Pancreas (tissue), 10 donors: ENCODE data around the gene BCAS1. TPM values are rescaled to one million over a fixed set of nuclear protein-coding genes. Genes with fewer than 3 reads are reported as not detected.

Experiments used
- ATAC-seq, 4 donors: fragments of 200-7000 bp; cut with Tn5 transposase; one replicate each; pipeline versions ENCODE4 v1.8.0 to v1.9.1; 2020; ENCODE audit warnings: mild to moderate bottlenecking in 4 of 4, moderate library complexity in 4 of 4
- DNase-seq, 6 donors: peaks; one replicate each; pipeline ENCODE4 v3.0.0-alpha.2; 2020
- FAIRE-seq: peaks from 2 replicates; lab custom pipeline; 2012; peaks lifted over from hg19 to GRCh38; lab: Jason Lieb, UNC
- H3K27ac ChIP-seq, 4 donors: fragments of 200-600 bp; sonication (generic); 1 replicate in 3 of 4; 2 replicates in 1 of 4; pipeline versions ENCODE4 v1.5.0 to v1.8.0; 2020
- H3K27me3 ChIP-seq, 4 donors: fragments of 200-600 bp; one replicate each; pipeline ENCODE4 v1.8.0; 2021
- H3K36me3 ChIP-seq, 3 donors: fragments of 200-600 bp; sonication (generic) in 1 of 3; one replicate each; pipeline versions ENCODE4 v1.5.0 to v1.8.0; 2020 to 2021
- H3K4me1 ChIP-seq, 3 donors: fragments of 200-600 bp; one replicate each; pipeline ENCODE4 v1.8.0; 2021
- H3K4me3 ChIP-seq, 4 donors: fragments of 200-600 bp; sonication (generic) in 2 of 4; one replicate each; pipeline versions ENCODE4 v1.5.0 to v1.8.0; 2020 to 2021
- H3K9me3 ChIP-seq, 4 donors: fragments of 200-600 bp; one replicate each; pipeline ENCODE4 v1.8.0; 2021
- WGBS, 2 donors: extraction: QIAGEN DNeasy Blood & Tissue Kit; methylation state at CpG; one replicate each; pipeline ENCODE4 v1.1.7; 2013; 5-methylcytosine and 5-hydroxymethylcytosine counted together
- intact Hi-C, 3 donors: fragments of 100-400 bp; cut with DNase I; formaldehyde crosslinking; loops; one replicate each; pipeline versions ENCODE4 v1.11.1 to v1.14.2; 2022
- polyA plus RNA-seq, 2 donors: library from polyadenylated mRNA; stranded (reverse); fragments of 200-250 nt; gene quantifications; one replicate each; pipeline ENCODE4 v1.2.3, GENCODE V29; 2013
- total RNA-seq, 6 donors: library from RNA; stranded (reverse); fragmentation: NEBNext Ultra II Directional in 4 of 6; extraction: Animal tissue kit (Norgen Biotek cat#: 25700) in 4 of 6; gene quantifications; one replicate each; pipeline versions ENCODE4 v1.2.1 to v1.2.4, GENCODE V29; 2021 to 2023
- TF ChIP-seq, protein P1 (sequence below), 4 donors: fragments of 200-600 bp; sonication (generic) in 3 of 4; IDR thresholded peaks; one replicate each; pipeline versions ENCODE4 v1.5.0 to v1.8.0; 2021; ENCODE audit warnings: antibody characterized with exemption in 4 of 4
- donor health status: healthy with polysubstance abuse.
- donor health status: DM: no; HTN: no; CAD: no; lungs with moderate emphysema.
- donor health status: DM: no; HTN: no; CAD: no.
- donor health status: control.
- donor health status: control.
- donor health status: Bipolar disorder and iron deficiency.
- donor health status: DM: yes; HTN: yes; CAD: no.
- donor health status: DM: no; HTN: no; CAD: no.
- donor health status: DM: no; HTN: no; CAD: no.
- donor health status: DM: yes; HTN: yes; CAD: no.

BCAS1 gene
- total and polyA plus RNA-seq, 8 donors: 0.20 to 0.85 (median 0.61) TPM

DNA sequence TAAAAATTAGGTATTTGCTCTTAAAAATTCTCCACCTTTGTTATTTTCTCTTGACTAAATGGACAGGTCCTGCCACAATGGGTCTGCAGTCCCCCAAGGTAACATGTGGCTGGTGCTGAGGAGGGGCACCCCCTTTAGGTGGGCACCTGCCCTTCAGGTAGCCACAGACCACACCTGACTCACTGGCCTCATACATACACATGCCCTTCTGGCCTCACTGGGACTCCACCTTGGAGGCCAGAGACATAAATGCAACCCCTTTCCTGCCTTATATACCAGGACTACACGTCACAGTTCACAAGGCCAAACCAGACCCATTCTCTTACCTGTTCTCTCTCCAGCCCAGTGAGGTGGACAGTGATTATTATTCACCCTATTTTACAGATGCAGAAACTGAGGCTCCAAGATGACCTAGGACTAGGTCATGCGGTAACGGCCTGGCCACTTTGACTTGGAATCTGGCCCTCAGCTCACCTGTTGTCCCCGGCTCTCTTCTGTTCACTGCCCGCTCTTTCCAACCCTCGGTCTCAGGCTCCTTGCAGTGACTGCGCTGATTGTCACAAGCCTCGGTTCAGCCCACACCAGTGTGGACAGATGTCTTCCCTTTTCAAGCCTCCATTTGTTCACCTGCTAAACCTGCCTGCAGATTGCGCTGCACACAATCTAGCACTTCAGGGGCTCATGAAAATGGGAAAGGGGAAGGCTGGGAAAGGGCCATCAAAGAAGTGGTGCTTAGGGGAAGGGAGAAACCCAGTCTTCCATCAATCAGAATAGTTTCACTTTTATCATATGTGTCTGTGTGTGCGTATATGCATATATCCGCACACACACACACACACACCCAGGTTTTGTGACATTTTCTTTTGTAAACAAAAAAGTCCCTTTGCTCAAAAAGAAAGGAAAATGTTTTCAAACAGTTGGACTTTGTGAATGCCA is 121.7 kb downstream of the BCAS1 start:
- intact Hi-C loops: no loop called here
- FAIRE-seq: no peak
- 89 to 93% methylated on average over 11 of the region's 11 CpGs for whole genome bisulfite sequencing, 2 donors
- ATAC-seq: no peak
- TF ChIP-seq, protein P1, sequence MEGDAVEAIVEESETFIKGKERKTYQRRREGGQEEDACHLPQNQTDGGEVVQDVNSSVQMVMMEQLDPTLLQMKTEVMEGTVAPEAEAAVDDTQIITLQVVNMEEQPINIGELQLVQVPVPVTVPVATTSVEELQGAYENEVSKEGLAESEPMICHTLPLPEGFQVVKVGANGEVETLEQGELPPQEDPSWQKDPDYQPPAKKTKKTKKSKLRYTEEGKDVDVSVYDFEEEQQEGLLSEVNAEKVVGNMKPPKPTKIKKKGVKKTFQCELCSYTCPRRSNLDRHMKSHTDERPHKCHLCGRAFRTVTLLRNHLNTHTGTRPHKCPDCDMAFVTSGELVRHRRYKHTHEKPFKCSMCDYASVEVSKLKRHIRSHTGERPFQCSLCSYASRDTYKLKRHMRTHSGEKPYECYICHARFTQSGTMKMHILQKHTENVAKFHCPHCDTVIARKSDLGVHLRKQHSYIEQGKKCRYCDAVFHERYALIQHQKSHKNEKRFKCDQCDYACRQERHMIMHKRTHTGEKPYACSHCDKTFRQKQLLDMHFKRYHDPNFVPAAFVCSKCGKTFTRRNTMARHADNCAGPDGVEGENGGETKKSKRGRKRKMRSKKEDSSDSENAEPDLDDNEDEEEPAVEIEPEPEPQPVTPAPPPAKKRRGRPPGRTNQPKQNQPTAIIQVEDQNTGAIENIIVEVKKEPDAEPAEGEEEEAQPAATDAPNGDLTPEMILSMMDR (IDR thresholded peaks at IDR 0.05): no peak
- Histone ChIP-seq H3K4me1 (no peaks in the 10 kb centered on the region), H3K36me3 (no peaks in the 10 kb centered on the region), H3K4me3 (no peak overlapping the region), H3K9me3 (no peaks in the 10 kb centered on the region), H3K27me3 (no peaks in the 10 kb centered on the region), H3K27ac (no peak overlapping the region)
- DNase-seq: no peak

DNA sequence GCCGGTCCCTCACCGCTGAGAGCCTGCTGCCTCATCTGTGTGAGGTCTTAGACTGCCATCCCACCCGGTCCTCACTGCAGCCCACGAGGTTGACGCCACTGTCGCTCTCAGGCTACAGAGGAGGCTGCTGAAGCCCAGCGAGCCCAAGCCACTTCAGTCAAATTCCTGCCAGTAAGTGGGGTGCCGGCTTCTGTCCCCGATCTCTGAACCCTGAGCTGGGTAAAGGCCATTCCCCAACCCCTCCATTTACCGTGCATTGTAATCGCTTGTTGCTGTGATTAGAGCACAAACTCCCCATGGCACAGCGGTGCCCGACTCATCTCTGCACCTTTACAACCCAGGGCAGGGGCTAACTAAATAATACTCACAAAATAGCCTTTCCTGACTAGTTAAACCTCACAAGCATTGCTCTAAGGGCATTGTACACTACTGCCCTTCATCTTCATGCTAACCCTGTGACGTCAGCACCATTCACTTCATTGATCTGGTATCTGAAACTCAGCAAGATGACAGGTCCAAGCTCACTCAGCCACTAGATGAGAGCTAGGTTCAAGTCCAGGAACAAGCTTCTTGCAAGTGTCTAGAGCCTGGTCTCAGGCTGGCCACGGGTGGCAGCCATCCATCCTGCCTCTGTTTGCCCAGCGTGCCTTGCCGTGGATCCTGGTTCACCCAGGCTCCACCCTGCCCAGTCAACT is 122.7 kb downstream of the BCAS1 start:
- intact Hi-C loops: no loop called here
- Histone ChIP-seq H3K36me3 (no peaks in the 10 kb centered on the region), H3K4me3 (no peak overlapping the region), H3K27me3 (no peaks in the 10 kb centered on the region), H3K9me3 (no peaks in the 10 kb centered on the region), H3K27ac (no peak overlapping the region), H3K4me1 (no peaks in the 10 kb centered on the region)
- ATAC-seq (no peak), DNase-seq (no peak), FAIRE-seq (no peak)
- 75 to 82% methylated on average over 17 of the region's 17 CpGs for WGBS, 2 donors
- TF ChIP-seq, protein P1 (IDR thresholded peaks at IDR 0.05): no peak

DNA sequence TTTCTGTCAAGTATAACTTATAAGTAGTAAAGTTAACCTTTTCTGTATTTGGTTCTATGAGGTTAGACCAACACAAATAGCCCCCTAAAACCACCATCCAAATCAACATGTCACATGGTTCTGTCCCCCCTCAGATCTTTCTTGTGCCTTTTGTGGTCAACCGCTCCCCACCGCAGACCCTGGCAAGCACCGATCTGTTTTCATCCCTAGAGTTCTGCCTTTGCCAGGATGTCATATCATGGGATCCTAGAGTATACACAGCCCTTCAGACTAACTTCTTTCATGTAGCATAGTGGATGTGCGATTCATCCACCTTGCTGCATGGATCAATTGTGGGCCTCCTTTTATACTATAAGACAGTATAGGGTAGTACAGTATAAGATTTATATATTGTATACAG is 124.3 kb downstream of the BCAS1 start:
- Histone ChIP-seq H3K9me3 (no peaks in the 10 kb centered on the region), H3K27me3 (no peaks in the 10 kb centered on the region), H3K4me3 (no peak overlapping the region), H3K36me3 (no peaks in the 10 kb centered on the region), H3K27ac (no peak overlapping the region), H3K4me1 (no peaks in the 10 kb centered on the region)
- TF ChIP-seq, protein P1 (IDR thresholded peaks at IDR 0.05): no peak
- no peak for DNase-seq
- FAIRE-seq: no peak
- 72 to 81% methylated on average over 4 of the region's 4 CpGs for WGBS, 2 donors
- intact Hi-C loops: no loop called here
- ATAC-seq: no peak

GRCh38 chr20:53945478-53945877 is 124.9 kb downstream of the BCAS1 start:
- no peaks in the 10 kb centered on the region for H3K36me3 ChIP-seq
- ATAC-seq (no peak), FAIRE-seq (no peak), DNase-seq (no peak)
- intact Hi-C loops: no loop called here
- TF ChIP-seq, protein P1 (IDR thresholded peaks at IDR 0.05): no peak
- no peaks in the 10 kb centered on the region for H3K9me3 ChIP-seq
- no peak overlapping the region for H3K4me3 ChIP-seq
- no peak overlapping the region for H3K27ac ChIP-seq
- 78 to 91% methylated on average over 2 of the region's 2 CpGs for WGBS, 2 donors
- H3K4me1 ChIP-seq: peaks cover 0 to 4% (median 0%) of the 10 kb centered on the region in 3 donors
- H3K27me3 ChIP-seq: no peaks in the 10 kb centered on the region
